Activated naive CD4-positive, alpha-beta T cell (primary cell): ENCODE data around the gene MON2.
"Not testable (repeated sequence)": the region's sequence is repeated elsewhere in the genome, so short reads cannot be mapped to it uniquely, and the experiment has no call there.

Experiments
- DNase-seq, 4 experiments: peaks; one replicate each; lab custom pipeline; 2025; lab: John Stamatoyannopoulos, UW

MON2 gene

GRCh38 chr12:62481843-62482540 is 15.4 kb downstream of the MON2 start:
- no peak for DNase-seq

- DNase-seq: no peak
Observed at GRCh38 chr12:62482769-62483168, 16.1 kb downstream of the MON2 start.

- DNase-seq: no peak
Observed at GRCh38 chr12:62484233-62484632, 17.6 kb downstream of the MON2 start.

- no peak for DNase-seq
Observed at GRCh38 chr12:62505786-62506185, 39.2 kb downstream of the MON2 start.

- no peak for DNase-seq
Observed at GRCh38 chr12:62512901-62513300, 46.3 kb downstream of the MON2 start.

GRCh38 chr12:62514080-62514479 is 47.5 kb downstream of the MON2 start:
- DNase-seq: not testable (repeated sequence)

- no peak for DNase-seq
Observed at GRCh38 chr12:62516927-62517326, 50.3 kb downstream of the MON2 start.

GRCh38 chr12:62517887-62518286 is 51.3 kb downstream of the MON2 start:
- DNase-seq: no peak

- DNase-seq: no peak
Observed at GRCh38 chr12:62519043-62519442, 52.4 kb downstream of the MON2 start.

- no peak for DNase-seq
Observed at GRCh38 chr12:62520361-62520760, 53.7 kb downstream of the MON2 start.

GRCh38 chr12:62522984-62523383 is 56.4 kb downstream of the MON2 start:
- DNase-seq: no peak

GRCh38 chr12:62523619-62524018 is 57.0 kb downstream of the MON2 start:
- no peak for DNase-seq

GRCh38 chr12:62525271-62525670 is 58.6 kb downstream of the MON2 start:
- no peak for DNase-seq

- DNase-seq: no peak
Observed at GRCh38 chr12:62530596-62530995, 64.0 kb downstream of the MON2 start.

- no peak for DNase-seq
Observed at GRCh38 chr12:62532333-62532732, 65.7 kb downstream of the MON2 start.

GRCh38 chr12:62533087-62533754 is 66.6 kb downstream of the MON2 start:
- DNase-seq: no peak

GRCh38 chr12:62533755-62534107 is 67.1 kb downstream of the MON2 start:
- no peak for DNase-seq

- no peak for DNase-seq
Observed at GRCh38 chr12:62536546-62536945, 69.9 kb downstream of the MON2 start.

GRCh38 chr12:62537551-62537950 is 70.9 kb downstream of the MON2 start:
- no peak for DNase-seq

GRCh38 chr12:62540354-62540753 is 73.7 kb downstream of the MON2 start:
- no peak for DNase-seq

GRCh38 chr12:62542814-62543213 is 76.2 kb downstream of the MON2 start:
- DNase-seq: no peak

GRCh38 chr12:62543324-62543723 is 76.7 kb downstream of the MON2 start:
- no peak for DNase-seq

- DNase-seq: no peak
Observed at GRCh38 chr12:62543741-62544140, 77.1 kb downstream of the MON2 start.
